DMS153 (cell line): Measurements from ENCODE around the gene C14orf180.

Experiments used
- DNase-seq: peaks from one replicate; lab custom pipeline; 2025; lab: John Stamatoyannopoulos, UW

C14orf180 gene

DNA sequence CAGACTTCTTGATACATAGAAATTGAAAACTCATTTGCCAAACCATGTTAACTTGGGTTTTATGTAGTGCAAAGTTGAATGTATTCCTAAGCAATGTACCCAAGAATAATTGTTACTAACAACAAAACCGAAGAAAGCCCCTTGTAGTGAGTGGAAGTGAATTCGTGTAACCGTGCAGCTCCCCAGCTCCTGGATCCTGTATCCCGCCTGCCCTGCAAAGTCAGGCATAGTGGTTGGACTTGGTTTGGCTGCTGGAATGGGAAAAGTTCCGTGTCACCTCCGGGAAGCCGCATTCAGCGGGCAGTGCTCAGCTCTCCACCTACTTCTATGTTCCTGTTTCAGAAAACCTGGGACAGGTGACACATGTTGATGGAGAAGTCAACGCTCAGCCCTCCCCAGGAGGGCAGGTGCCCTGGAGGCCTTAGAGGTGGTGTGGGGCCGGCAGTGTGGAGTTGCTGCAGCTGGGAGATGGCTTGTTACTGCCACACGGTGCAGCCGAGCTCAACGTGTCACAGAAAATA, 29.2 kb upstream of the C14orf180 start:
- DNase-seq, result no peak

DNA sequence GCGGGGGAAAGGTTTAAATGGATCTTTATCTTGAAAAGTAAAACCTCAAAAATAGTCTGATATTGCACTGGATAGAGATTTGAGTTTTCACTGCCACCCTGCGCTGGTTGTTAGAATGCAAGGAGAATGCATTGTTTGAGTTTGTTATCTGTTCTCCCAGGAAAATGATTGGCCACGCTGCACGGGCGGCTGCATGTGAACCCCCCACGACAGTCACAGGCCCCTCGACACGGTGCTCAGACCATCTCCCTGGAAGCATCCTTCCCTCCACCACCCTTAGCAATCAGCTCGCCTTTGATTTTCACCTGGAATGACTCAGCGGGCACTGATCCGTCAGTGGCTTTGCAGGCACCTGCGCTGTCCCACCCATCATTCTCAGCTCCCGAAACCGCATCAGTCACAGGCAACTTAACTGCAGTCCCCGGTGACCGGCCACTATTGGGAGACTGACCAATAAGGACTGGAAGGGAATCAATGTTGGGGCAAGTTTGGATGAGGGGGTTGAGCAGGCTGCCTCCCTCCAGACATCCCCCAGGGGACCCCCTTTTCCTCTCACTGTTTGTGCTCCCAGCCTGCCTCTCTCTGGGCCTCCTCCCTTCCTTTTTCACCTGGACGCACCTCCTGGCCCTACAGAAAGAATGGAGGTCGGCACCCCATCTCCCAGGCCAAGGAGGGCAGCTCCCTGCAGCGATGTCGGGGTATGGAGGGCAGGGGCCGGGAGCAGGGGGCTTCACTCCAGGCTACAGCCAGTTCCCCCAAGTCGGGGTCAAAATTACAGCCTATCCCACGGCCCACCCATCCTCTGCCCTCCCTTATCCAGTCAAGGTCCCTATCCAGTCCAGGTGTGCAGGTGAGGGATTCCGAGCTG, 28.5 kb upstream of the C14orf180 start:
- DNase-seq, result no peak

DNA sequence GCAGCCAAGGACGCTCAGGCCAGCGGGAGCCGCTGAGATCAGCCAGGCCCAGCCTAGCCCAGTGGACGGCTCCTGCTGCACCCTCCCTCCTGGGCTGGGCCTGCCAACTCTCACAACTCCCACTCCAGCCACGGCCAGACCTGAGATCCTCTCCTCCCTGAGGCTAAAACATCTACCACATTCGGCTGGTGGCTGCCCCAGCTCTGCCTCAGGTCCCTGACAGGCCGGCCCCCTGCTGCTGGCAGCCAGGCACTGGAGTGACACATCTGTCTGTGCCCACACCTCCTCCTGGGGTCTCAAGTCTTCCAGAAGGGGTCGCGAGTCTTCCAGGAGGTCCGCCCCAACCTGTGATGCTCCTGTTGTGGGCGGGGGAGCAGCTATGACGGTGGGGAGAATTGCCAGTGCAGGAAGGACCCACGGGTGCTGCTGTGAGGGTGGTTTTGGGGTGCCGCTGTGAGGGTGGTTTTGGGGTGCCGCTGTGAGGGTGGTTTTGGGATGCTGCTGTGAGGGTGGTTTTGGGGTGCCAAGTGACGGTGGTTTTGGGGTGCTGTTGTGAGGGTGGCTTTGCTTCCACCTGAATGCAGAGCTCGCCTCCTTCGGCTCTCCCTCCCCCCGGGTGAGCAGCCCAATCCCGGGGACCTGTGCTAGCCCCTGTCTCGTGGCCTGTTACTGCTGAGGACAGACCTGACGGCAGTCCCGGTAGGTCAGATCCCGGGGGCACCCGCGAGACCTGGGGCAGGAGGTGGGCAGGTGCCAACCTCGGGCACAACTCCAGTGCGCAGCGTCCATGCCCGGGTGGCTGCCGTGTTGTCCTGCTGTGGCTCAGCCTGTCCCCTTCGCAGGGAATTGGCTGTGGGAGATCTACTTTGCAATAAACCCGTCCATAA, 27.5 kb upstream of the C14orf180 start:
- no peak for DNase-seq

DNA sequence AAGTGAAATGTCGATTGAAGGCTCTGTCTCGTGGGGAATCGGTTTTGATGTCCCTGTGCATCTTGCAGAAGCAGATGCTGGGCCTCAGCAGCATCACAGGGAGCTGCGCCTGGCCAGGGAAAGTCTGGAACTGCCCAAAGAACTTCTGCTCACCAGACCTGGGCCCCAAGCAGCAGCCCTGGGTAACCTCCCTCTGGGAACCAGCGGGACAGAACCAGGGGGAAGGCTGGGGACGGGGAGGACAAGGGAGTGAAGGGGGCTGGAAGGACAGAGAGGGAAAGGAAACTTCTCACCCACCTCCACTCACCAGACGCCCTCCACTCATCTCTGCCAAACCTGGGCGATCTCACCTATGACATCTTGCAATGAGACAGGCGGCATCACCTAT, 26.8 kb upstream of the C14orf180 start:
- DNase-seq, result no peak

DNA sequence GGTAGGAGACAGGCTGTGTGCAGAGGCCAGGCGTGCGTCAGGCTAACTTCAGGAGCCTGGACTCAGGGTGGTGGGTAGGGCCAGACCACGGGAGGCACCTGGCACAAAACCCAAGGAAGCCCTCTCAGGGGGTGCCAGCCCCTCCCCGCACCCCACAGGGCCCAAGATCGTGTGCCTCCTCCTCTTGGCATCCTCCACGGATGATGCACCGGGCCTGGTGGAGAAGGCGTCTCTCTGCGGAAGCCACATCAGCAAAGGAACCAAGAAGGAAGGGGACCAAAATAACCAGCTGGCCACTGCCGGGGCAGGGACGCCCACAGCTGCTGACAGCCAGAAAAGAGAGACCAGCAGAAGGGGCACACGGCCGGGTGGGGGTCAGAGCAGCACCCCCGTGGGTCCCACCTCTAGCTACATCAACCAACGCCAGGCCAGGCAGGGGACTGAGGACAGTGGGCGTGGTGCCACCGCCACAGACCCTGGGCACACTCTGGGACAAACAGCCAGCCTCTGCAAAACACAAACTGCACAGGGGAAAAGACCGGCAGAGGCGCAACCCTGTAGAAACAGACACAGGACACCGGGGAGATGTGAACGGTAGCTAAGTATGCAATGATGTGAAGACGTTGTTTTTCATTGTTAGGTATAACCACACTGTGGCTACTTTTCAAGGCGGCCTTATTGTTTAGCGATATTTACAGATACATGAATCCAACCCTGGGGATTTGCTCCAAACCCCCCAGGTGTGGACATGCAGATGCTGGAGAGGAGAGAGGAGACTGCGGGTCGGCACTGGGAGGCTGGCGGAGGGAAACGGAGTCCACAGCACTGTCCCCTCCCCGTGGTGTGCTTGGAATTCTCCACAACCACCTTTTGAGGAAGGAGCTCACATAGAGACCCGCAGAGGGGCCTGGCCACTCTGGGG, 26.1 kb upstream of the C14orf180 start:
- DNase-seq, result no peak

DNA sequence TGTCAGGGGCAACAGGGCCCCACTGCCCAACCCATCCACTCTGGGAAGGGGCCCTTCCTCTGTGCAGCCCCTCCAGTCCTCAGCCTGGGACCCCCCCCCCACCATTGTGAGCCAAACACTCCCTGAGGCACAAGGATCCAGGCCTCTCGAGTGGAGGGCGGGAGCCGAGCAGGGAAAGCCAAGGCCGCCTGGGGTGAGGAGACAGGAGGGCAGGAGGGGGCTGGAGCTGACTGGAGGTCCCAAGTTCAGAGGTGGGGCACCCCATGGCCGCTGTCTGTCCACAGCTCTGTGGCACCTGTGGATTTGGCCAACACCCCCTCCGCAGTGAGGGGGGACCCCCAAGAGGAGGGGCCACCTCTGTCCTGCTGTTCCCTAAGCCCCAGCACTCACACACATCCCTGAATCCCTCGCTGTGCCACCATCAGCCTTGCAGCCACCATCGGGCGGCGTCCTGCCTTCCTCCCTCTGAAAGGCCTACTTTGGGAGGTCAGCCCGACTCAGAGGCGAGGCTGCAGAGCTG, 25.4 kb upstream of the C14orf180 start:
- no peak for DNase-seq

DNA sequence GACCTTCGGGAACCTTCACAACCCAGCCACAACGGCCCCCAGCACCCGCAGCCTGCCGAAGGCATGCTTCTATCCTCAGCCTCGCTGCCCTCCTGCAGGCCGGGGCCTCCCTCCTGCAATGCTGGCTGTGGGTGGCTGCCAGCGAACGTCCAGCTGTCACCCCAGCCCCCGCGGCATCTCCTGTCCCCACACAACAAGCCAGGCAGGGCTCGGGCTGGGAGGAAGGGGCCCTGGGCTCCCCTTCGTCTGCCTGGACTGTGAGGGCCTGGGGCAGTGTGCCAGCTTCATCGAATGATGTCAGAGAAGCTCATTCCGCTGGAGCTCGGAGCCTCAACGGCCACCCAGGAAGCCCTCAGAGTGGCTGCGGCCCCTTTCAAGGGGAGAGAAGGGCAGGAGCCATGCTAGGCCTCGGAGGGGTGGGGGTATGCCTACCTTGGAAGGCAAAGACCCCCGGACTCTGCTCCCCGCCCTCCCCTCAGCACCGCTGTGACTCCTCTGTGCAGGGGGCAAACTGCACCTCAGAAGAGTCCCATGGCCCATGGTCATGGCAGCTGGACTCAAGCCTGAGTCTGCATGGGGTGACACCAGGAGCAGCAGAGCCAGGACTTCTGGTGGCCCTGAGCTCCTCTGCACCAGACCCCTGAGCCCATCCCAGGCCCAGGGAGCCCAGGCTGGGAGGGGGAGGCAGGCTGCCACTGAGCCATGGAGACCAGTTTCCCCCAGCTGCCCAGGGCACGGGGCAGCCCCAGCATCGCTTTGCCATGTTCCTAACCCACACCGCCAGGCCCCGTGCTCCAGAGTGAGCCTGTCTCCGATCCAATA, 24.7 kb upstream of the C14orf180 start:
- no peak for DNase-seq

DNA sequence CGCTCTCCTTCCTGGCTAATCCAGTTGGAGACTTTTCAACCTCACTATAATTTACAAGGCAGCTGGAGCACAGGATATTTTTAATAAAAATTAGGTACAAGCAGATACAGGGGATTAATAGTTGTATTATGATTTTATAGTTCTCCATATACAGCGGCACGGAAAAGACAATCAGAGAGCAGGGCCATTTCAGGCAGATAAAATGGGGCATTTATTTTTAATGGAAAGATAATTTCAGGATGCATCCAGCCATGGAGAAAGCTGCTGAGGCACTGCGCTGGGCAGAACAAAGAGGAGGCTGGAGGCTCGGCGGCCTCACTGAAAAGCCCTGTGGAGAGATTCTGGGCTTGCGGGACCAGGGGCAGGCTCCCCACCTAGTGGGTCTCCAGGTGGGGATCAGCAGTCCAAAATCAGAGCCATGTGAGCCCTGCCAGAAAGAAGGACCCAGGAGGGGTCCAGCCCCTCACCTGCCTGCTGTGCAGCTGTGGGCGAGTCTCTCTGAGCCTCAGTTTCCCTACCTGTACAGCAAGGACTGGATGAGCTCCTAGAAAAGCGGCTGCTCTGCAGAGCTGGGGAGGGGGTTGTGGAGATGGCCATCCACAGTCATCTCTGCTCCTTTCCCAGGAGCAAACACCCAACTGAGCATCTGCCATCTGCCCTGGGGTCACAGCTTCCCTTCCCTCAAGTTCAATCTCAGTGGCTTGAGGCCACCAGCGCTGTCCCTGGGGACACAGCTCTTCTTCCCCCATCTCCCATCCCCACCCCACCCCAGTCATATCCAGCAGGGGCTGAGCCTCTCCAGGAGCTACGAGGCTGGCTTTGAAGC, 23.9 kb upstream of the C14orf180 start:
- DNase-seq, result no peak

DNA sequence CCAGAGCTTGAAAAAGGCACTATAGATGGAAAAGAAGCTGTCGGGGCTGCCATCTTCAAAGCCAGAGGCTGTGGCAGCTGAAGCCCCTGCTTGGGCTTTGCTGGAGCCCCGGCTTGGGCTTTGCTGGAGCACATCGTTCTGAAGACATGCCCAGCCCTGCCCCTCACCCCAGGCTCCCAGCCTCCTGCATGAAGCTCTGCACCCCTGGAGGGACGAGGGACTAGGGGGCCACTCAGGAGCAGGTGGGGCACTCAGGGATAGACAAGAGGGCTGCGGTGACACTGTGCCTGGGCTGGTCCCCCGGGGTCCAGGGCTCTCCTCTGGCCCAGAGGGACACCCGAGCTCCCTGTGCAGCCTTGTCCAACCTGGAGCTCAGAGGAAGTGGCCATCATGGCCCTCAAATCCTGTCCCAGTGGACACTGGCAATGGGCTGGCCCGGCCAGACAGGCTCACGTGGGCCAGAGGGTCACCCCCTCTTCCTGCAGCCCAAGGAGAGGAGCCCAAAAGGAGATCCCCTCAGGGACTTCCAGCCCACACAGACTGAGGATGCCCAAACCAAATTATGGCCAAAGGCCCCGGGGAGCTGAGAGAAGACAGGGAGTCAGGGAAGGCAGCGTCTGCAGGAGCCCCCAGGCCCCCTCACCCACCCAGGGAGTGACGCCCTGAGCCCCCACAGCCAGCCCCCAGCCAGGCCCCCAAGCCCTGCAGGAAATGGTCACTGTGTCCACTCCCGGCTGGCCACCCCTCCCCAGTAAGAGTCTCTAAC, 23.1 kb upstream of the C14orf180 start:
- DNase-seq, result no peak

DNA sequence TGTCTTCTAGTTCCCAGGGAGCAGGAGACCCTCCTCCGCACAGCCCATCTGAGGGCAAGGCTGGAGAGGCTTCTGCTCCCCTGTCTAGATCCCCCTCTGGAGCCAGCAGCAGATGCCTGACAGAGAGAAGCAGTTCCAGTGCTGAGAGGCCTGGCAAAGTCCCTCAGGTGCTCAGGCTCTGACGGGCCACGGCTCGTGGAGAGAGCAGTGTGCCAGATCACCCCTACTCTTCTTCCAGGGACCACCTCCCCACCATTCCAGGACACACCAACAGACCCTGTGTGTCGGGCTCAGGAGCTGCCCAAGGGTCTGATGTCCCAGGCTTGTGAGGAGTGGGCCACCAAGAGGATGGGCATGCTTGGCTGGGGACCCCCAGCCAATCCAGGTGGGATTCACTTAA, 22.5 kb upstream of the C14orf180 start:
- DNase-seq, result no peak

DNA sequence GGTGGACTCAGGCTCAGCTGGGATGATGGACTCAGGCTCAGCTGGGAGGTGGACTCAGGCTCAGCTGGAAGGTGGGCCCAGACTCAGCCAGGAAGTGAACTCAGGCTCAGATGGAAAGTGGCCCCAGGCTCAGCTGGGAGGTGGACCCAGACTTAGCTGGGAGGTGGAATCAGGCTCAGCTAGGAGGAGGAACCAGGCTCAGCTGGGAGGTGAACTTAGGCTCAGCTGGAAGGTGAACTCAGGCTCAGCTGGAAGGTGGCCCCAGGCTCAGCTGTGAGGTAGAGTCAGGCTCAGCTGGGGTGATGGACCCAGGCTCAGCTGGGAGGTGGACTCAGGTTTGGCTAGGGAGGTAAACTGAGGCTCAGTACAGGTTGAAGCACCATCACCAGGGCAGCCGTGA, 21.8 kb upstream of the C14orf180 start:
- DNase-seq, result no peak

DNA sequence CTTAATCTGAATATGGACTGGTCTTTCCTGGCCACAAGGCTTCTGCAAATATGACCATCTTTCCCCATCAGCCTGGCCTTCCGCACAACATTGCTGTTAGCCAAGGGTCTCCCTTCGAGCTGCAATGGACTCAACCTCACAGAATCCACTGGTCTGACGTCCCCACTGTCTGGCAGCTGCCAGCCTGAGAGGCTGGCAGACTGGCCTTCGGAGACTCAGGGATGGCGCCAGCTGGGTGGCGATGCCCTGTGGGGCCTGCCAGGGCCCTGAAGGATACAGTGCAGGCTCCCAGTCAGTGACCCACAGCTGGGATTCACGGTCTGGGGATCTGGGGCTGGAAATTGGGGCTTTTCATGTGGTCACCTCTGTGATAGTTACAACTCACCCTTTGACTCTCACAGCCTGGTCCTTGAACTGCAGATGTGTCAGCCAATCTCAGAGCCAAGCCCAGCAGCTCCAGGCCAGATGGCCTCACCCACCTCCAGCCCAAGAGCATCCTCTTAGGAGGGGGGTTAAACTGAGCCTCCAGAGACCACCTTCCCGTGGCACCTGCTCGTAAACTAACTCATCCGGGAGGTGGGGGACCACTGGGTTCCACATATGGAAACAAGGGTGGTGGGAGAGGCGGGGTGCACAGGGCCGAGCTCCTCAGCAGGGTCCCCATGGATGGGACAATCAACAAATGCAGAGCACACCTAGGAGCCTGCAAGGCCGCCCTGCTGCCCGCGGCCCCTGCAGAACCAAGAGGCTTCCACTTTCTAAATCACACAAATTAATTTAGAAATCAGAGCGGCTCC, 21.1 kb upstream of the C14orf180 start:
- DNase-seq, result no peak

DNA sequence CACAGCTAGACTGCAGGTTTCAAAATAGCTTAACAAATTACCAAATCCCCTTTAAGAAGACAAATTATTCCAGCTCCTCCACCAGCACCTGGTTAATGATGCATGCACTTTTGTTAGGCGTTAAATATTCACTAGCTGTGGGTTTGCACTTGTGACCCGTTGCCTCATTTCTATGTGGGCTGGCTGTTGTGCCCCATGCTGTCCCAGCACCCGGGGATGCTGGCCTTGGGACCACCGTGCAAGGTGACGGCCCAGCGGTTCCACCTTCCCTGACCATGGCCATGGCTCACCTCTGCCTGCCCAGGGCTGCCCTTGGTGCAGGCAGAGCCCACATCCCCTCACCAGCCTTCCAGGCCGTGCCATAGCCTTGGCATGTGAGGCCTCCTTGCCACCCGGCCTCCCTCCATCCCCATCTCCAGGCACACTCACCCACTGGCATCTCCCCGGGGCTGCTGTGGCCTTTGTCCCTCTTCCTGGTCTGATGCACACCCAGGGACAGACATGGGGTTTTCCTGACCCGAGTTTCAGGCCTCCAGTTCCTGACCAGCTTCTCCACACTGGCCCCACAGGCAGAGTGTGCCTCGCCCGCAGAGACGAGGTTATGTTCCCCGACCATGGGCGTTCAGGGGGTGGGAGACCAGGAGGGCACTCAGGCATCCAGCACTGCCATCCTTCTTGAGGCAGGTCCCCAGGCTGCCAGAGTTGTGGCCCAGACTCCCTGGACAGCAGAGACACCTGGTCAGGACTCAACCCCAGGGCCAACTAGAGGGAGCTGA, 20.3 kb upstream of the C14orf180 start:
- no peak for DNase-seq

DNA sequence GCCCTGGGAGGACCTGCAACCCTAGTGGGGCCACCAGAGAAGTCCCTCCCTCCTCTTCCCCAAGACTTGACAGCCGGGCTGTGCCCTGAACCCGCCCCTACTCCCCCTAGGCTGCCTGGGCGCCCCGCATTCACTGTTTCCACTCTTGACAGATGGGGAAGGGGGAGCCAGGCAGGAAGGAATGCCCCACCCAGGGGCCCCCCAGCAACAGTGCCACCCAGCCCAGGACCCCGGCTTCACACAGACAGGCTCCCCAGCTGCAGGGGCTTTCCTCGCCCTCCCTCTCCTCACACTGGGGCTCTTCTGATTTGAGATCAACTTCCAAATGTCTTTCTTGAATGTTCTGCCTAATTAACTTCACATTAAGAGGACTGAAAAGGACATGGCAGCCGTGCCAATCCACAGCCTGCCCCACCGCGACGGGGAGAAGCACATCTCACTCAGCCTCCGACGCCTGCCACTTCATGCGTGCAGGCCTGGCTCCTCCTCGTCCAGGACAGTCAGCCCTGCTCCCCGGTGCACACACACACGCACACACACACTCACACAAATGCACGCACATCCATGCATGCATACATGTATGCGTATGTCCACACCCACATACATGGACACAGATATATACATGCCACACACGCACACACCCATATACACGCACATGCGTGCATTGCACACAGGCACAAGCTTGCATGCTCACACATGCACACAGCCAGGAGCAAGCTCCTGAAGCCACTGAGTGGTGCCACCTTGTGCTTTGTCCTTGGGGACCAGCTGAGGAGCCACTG, 19.6 kb upstream of the C14orf180 start:
- no peak for DNase-seq

DNA sequence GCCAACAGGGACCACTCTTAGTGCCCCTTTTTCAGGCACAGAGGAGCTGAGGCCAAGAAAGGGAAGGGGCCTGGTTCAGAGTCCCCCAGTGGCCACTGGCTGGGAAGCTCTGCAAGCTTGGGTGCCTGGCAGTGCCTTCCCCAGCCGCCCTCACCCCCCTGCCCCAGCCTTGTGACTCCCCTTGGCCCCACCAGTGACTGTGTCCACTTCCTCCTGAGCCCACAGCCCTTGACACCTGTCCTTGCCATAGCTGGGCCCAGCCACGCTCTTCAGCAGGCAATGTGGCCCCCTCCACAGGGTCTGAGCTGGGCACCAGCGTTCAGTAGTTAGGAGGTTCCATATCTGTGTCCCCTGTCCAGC, 19.0 kb upstream of the C14orf180 start:
- no peak for DNase-seq

DNA sequence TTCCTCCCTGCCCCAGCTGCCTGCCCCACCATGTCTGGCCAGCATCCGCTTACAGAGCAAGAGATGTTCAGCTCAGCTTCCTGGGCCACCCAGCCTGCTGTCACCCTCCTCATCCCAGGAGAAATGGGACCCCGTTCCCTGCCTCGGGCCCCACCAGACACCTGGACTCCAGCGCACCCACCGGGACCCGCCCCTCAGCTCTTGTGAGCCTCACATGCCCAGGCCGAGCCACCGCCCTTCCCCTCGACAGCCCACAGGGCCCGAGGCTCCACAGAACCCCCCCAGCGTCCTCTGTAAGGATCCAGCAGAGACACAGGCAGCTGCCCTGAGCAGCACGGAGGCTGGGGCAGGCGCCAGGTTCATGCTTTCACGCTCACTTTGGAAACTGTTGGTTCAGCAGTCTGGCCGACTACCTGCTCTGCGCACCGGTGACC, 18.4 kb upstream of the C14orf180 start:
- DNase-seq, result no peak
